Esophagus squamous epithelium (tissue), 5 donors: Measurements from ENCODE around the gene GALK1. TPM values are rescaled to one million over a fixed set of nuclear protein-coding genes. Genes with fewer than 3 reads are reported as not detected.
A peak's percentile ranks its signal among the peaks of the same experiment; 100 is the strongest.

Experiments used
- DNase-seq: peaks from one replicate; lab custom pipeline; 2025; lab: John Stamatoyannopoulos, UW
- H3K27ac ChIP-seq, 4 donors: fragments of 200-600 bp; sonication (generic); one replicate each; pipeline ENCODE4 v1.5.1; 2016 to 2019; ENCODE audit warnings: mild to moderate bottlenecking in 1 of 4
- H3K27me3 ChIP-seq, 4 donors: fragments of 200-600 bp; sonication (generic); 1 replicate in 3 of 4; 2 replicates in 1 of 4; pipeline versions ENCODE4 v1.5.1 to v1.6.0; 2017 to 2021; ENCODE audit warnings: antibody characterized with exemption in 1 of 4
- H3K36me3 ChIP-seq, 3 donors: fragments of 200-600 bp; sonication (generic); one replicate each; pipeline ENCODE4 v1.5.1; 2016 to 2019
- H3K4me1 ChIP-seq, 3 donors: fragments of 200-600 bp; sonication (generic); one replicate each; pipeline ENCODE4 v1.5.1; 2017 to 2019
- H3K4me3 ChIP-seq, 4 donors: fragments of 200-600 bp; sonication (generic); 1 replicate in 3 of 4; 2 replicates in 1 of 4; pipeline ENCODE4 v1.5.1; 2016 to 2019; ENCODE audit warnings: mild to moderate bottlenecking in 2 of 4, moderate library complexity in 1 of 4
- H3K9me3 ChIP-seq, 3 donors: fragments of 200-600 bp; sonication (generic); one replicate each; pipeline ENCODE4 v1.5.1; 2016 to 2019
- POLR2A ChIP-seq, 4 donors: fragments of 450-650 bp; IDR thresholded peaks; one replicate each; pipeline ENCODE4 v1.6.1; 2017; ENCODE audit warnings: antibody characterized with exemption in 4 of 4, mild to moderate bottlenecking in 4 of 4, moderate library complexity in 3 of 4
- WGBS, 2 donors: methylation state at CpG; one replicate each; pipeline ENCODE4 v1.1.5; 2018; 5-methylcytosine and 5-hydroxymethylcytosine counted together
- intact Hi-C: fragments of 100-400 bp; cut with DNase I; formaldehyde crosslinking; loops from one replicate; pipeline ENCODE4 v1.15.0; 2022
- total RNA-seq, 4 donors: library from RNA; depleted of rRNA; stranded (reverse); fragments of >200 nt; gene quantifications; one replicate each; pipeline ENCODE4 v1.1.0, GENCODE V29; 2016
- TF ChIP-seq, protein P1 (sequence below), 6 experiments: fragments of 450-650 bp in 4 of 6; fragments of 200-600 bp in 2 of 6; sonication (generic) in 2 of 6; IDR thresholded peaks; one replicate each; pipeline ENCODE4 v1.5.1; 2016 to 2019; ENCODE audit warnings: antibody characterized with exemption in 6 of 6, mild to moderate bottlenecking in 4 of 6, moderate library complexity in 4 of 6
- donor health status: DM: yes; HTN: yes; CAD: no.

GALK1 gene
- total RNA-seq, 4 donors from 2014 or later: 16.4 to 30.9 (median 20.2) TPM

DNA sequence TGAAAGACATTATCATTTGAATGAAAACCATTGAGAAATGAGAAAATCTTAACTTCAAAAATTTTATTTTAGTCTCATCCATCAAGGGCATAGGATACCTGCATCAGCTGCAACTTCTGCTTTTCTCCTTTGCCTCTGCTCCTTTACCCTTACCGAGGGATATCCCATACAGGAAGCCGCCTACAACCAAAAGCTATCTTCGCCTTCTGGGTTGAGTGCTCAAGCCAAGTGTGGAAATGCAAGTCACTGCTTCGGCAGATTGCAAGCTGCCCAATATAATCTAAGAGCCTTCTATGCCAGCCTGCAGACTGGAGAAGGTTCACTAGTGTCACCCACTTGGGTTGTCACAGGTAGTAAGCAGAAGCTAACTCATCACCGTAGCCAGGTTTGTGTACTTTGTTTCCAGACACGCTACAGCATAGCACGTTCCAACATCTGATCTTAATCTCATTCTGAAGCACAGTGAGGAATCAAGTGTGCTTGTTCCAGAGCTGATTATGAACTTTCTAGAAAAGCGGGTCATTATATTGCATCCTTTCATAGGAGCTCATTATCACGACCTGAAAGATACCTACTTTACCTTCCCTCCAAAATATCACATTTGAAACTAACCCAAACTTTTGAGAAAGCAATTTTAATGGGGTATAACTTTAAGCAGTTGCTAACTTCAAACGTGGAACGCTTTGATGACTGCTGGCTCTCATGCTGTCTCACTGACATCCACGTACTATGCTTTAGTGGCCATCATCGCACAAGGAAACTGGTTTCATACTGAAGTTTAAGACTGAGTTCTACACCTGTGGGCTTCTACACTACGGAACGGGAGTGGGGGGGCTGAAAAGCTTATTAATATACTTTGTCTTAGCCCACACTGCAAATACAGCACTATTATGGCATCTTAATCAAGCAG lies 11.6 kb upstream of the GALK1 start:
- peaks cover 0 to 48% (median 14%) of the 10 kb centered on the region in 3 donors for H3K36me3 ChIP-seq
- no peak for DNase-seq
- no peak for TF ChIP-seq POLR2A (IDR thresholded peaks at IDR 0.05)
- TF ChIP-seq, protein P1, sequence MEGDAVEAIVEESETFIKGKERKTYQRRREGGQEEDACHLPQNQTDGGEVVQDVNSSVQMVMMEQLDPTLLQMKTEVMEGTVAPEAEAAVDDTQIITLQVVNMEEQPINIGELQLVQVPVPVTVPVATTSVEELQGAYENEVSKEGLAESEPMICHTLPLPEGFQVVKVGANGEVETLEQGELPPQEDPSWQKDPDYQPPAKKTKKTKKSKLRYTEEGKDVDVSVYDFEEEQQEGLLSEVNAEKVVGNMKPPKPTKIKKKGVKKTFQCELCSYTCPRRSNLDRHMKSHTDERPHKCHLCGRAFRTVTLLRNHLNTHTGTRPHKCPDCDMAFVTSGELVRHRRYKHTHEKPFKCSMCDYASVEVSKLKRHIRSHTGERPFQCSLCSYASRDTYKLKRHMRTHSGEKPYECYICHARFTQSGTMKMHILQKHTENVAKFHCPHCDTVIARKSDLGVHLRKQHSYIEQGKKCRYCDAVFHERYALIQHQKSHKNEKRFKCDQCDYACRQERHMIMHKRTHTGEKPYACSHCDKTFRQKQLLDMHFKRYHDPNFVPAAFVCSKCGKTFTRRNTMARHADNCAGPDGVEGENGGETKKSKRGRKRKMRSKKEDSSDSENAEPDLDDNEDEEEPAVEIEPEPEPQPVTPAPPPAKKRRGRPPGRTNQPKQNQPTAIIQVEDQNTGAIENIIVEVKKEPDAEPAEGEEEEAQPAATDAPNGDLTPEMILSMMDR (IDR thresholded peaks at IDR 0.05): peak in 1 of 6 experiments; percentile 2
- H3K4me1 ChIP-seq: peaks cover 19 to 56% (median 22%) of the 10 kb centered on the region in 3 donors
- peak overlapping the region; percentile 64 to 91 (median 79) for H3K4me3 ChIP-seq
- H3K27me3 ChIP-seq: no peaks in the 10 kb centered on the region
- no peaks in the 10 kb centered on the region for H3K9me3 ChIP-seq
- intact Hi-C loops: no loop called here
- H3K27ac ChIP-seq: peak overlapping the region; percentile 12 to 99 (median 68)
- 21 to 23% methylated on average over 15 of the region's 15 CpGs for WGBS, 2 donors

DNA sequence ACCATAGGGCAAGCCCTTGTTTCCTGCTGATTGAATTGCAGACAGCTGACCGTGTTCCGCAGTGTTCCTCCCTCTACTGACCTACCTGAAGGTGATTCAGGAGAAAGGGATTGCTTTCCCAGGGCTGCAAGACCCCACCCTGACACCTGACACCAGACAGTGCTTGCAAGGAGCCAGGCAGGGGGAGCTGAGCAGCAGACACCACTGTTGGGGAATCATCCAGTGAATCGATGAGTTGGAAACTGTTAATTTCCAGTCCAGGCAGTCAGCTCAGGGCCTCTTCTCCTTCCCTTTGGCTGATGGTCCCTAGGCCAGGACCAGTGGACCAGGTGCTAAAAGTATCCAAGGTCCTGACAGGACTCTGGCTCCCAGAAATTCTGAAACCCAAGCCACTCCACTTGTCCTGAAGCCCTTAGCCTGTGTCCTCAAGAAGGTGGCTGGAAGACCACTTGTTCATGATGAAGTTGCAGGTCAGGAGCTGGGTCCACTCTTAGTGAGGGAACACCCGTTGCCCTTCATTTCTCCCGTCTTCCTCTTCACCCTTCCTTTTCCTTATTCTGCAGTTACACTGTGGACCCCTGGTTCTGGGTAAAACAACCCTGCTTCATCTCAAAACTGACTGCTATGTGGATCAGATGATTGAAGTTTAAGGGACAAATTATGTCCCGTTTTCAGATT lies 10.1 kb upstream of the GALK1 start:
- Histone ChIP-seq H3K4me1 (peaks cover 17 to 41% (median 19%) of the 10 kb centered on the region in 3 donors), H3K9me3 (no peaks in the 10 kb centered on the region), H3K4me3 (no peak overlapping the region), H3K36me3 (peaks cover 0 to 48% (median 14%) of the 10 kb centered on the region in 3 donors), H3K27me3 (no peaks in the 10 kb centered on the region), H3K27ac (peak overlapping the region; percentile 10 to 99 (median 68))
- intact Hi-C loops: loop anchor here (5.0 kb wide), 1 partner anchor 47 kb away; no protein-coding TSS in a partner anchor
- 51 to 58% methylated on average over 4 to 6 of the region's 6 CpGs for WGBS, 2 donors
- no peak for TF ChIP-seq POLR2A (IDR thresholded peaks at IDR 0.05)
- TF ChIP-seq, protein P1 (IDR thresholded peaks at IDR 0.05): no peak
- DNase-seq: no peak

DNA sequence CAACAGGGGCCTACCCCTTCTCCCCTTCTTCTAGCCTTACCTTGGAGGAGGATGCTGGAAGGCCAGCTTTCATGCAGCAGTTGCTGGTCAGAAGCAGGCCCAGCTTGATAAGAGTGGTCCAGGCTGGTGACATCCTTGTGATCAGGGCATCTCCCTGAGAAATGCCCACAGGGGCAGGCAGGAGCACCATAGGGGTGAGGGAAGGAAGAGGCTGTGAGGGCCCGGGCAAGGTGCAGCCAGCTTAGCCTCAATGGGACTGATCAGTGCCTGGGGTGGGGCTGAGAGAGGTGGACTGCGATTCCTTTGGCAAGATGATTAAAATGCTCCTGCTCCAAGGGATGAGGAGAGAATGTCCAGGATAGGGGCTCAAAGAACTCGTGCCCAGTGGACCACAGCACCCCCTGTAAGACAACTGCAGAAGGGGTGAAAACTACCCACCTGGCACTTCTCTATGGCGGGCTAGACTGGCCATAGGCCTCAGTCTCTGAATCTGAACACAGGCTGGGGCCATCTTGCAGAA lies 9.5 kb upstream of the GALK1 start:
- Histone ChIP-seq H3K27ac (peak overlapping the region in 2 of 4 donors; percentile 38 to 98), H3K9me3 (no peaks in the 10 kb centered on the region), H3K4me3 (no peak overlapping the region), H3K27me3 (no peaks in the 10 kb centered on the region), H3K4me1 (peaks cover 15 to 38% (median 19%) of the 10 kb centered on the region in 3 donors), H3K36me3 (peaks cover 0 to 48% (median 14%) of the 10 kb centered on the region in 3 donors)
- DNase-seq: no peak
- intact Hi-C loops: loop anchor here (5.0 kb wide), 1 partner anchor 48 kb away; no protein-coding TSS in a partner anchor
- TF ChIP-seq, protein P1 (IDR thresholded peaks at IDR 0.05): no peak
- peak in 1 of 4 donors; percentile 43 for TF ChIP-seq POLR2A (IDR thresholded peaks at IDR 0.05)
- WGBS, 2 donors: 93 to 95% methylated on average over 3 to 4 of the region's 4 CpGs

DNA sequence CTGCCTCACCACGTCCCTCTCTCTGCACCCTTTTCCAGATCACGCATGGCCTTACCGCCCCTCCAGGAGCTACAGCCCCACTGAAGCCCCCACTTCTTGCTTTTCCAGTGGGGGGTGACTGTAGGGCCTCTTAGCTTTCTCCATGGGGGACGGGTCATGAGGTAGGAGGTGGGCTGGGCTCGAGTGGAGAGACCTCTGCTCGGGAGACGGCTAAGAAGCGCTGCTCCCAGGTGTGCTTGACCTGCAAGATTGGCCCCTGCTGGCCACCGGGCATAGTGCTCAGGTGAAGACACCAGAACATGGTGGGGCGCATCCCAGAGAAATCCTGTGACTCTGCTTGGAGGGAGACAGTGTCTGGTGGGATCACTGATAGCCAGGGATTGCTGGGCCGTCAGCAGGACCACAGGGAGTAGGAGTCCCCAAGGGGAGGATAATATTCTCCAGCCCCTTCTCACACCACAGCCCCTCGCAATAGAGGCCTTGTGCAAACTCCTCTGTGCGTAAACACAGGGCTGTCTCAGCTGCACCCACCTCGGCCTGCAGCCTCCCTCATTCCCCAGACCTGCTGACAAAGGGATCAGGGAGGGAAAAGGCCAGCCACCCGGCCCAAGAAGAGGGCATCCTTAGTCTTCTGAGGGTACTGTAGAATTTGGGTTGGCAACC lies 8.9 kb upstream of the GALK1 start:
- H3K4me1 ChIP-seq: peaks cover 15 to 38% (median 19%) of the 10 kb centered on the region in 3 donors
- TF ChIP-seq, protein P1 (IDR thresholded peaks at IDR 0.05): peak in 1 of 6 experiments; percentile 31
- no peak for TF ChIP-seq POLR2A (IDR thresholded peaks at IDR 0.05)
- peaks cover 0 to 47% (median 13%) of the 10 kb centered on the region in 3 donors for H3K36me3 ChIP-seq
- no peak overlapping the region for H3K4me3 ChIP-seq
- H3K27ac ChIP-seq: no peak overlapping the region
- 67 to 100% methylated on average over 3 to 6 of the region's 15 CpGs for WGBS, 2 donors
- no peaks in the 10 kb centered on the region for H3K27me3 ChIP-seq
- no peak for DNase-seq
- no peaks in the 10 kb centered on the region for H3K9me3 ChIP-seq
- intact Hi-C loops: loop anchor here (5.0 kb wide), 1 partner anchor 48 kb away; no protein-coding TSS in a partner anchor
